ENCODE data around the gene HS6ST3. TPM values are rescaled to one million over a fixed set of nuclear protein-coding genes. Genes with fewer than 3 reads are reported as not detected.

HS6ST3 gene
- total and polyA plus RNA-seq, 2 donors from 2014 or later, result 0.47 to 1.2 TPM

DNA sequence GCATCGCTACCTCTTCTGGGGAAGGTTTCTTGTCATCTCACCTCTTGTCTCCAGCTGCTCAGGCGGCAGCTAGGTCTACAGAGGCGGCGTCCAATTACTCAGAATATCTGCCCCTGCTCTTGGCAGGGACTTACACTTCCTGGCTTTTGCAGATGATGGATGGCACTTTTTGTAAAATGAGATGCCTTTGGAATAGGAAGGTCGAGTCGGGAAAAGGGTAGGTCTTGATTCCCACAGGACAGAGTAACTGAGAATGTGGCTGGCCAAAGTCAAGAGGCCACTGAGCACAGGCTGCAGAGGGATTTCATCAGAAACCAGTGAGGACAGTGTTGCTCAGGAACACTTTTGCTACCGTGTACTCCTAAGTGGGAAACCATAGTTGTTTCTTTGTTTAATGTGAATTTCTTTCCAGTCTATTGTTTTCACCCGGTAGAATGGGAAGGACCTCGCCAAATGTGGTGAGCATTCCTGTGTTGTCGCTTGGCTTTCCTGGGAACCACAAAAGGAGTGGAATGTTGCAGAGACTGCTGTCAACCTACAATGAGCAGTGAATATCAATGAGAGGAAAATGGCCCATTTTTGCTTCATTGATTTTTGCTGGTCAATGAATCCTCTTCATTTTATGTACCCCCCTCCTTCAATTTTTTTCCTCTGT, 383.7 kb downstream of the HS6ST3 start:
- Histone ChIP-seq H3K4me3 (ENCODE audit: low read length in 3 of 3) (no peak overlapping the region), H3K9me3 (ENCODE audit: control insufficient read depth in 2 of 3, insufficient read depth in 1 of 3, low read length in 3 of 3) (no peaks in the 10 kb centered on the region), H3K27ac (ENCODE audit: low read depth in 2 of 2, low read length in 2 of 2) (no peak overlapping the region), H3K9ac (ENCODE audit: low read length in 3 of 3) (no peak overlapping the region), H3K4me1 (ENCODE audit: control insufficient read depth in 2 of 3, insufficient read depth in 2 of 3, low read depth in 1 of 3, low read length in 3 of 3) (no peaks in the 10 kb centered on the region), H3K27me3 (ENCODE audit: control insufficient read depth, insufficient read depth, low read length) (no peaks in the 10 kb centered on the region), H3K36me3 (ENCODE audit: control insufficient read depth in 2 of 3, insufficient read depth in 3 of 3, low read length in 3 of 3) (no peaks in the 10 kb centered on the region)
- FAIRE-seq (no peak), DNase-seq (peak in 2 of 5 donors; percentile 8 to 30)
- TF ChIP-seq, protein P1, sequence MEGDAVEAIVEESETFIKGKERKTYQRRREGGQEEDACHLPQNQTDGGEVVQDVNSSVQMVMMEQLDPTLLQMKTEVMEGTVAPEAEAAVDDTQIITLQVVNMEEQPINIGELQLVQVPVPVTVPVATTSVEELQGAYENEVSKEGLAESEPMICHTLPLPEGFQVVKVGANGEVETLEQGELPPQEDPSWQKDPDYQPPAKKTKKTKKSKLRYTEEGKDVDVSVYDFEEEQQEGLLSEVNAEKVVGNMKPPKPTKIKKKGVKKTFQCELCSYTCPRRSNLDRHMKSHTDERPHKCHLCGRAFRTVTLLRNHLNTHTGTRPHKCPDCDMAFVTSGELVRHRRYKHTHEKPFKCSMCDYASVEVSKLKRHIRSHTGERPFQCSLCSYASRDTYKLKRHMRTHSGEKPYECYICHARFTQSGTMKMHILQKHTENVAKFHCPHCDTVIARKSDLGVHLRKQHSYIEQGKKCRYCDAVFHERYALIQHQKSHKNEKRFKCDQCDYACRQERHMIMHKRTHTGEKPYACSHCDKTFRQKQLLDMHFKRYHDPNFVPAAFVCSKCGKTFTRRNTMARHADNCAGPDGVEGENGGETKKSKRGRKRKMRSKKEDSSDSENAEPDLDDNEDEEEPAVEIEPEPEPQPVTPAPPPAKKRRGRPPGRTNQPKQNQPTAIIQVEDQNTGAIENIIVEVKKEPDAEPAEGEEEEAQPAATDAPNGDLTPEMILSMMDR (IDR thresholded peaks at IDR 0.05; ENCODE audit: borderline replicate concordance, extremely low read depth, insufficient read depth), result no peak
- intact Hi-C loops (cut with DNase I), result no loop called here

DNA sequence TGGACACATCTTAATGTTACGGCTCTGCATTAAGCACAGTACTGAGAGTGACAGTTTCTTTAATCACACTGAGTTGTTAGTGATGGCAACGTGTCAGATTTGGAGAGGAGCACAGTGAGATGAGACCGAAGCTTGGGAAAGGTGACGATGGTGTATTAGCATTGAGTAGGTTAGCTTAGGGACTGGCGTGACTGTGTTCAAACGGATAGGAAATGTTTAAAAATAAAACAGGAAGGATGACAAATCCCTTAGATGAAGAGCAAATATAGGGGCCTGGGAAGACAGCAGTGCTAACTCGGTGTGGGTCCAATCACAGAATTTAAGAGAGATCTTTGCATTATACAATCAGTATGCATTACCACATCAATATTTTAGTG, 384.3 kb downstream of the HS6ST3 start:
- no peak for FAIRE-seq
- H3K9me3 ChIP-seq (ENCODE audit: control insufficient read depth in 2 of 3, insufficient read depth in 1 of 3, low read length in 3 of 3), result no peaks in the 10 kb centered on the region

DNA sequence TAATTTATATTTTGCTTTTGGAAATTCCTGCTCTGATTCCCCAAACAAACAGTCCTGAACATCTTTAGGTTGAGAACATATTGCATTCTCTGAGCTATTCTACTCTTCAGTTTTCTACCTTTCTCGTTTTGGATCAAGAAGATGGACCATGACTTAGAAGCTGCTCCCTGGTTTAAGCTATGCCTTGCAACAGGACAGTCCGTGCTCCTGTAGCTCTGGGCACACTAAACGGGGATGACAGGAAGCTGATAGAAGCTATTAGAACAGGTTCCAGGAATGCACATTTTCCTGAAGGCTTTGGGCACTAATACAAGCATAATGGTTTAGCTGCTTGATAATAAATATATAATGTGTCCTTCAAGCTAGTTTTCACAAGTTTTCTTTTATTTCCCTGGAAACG, 385.2 kb downstream of the HS6ST3 start:
- Histone ChIP-seq H3K4me3 (ENCODE audit: low read length in 3 of 3) (no peak overlapping the region), H3K4me1 (ENCODE audit: control insufficient read depth in 2 of 3, insufficient read depth in 2 of 3, low read depth in 1 of 3, low read length in 3 of 3) (no peaks in the 10 kb centered on the region), H3K9ac (ENCODE audit: low read length in 3 of 3) (no peak overlapping the region), H3K9me3 (ENCODE audit: control insufficient read depth in 2 of 3, insufficient read depth in 1 of 3, low read length in 3 of 3) (no peaks in the 10 kb centered on the region), H3K36me3 (ENCODE audit: control insufficient read depth in 2 of 3, insufficient read depth in 3 of 3, low read length in 3 of 3) (no peaks in the 10 kb centered on the region), H3K27ac (ENCODE audit: low read depth in 2 of 2, low read length in 2 of 2) (no peak overlapping the region), H3K27me3 (ENCODE audit: control insufficient read depth, insufficient read depth, low read length) (no peaks in the 10 kb centered on the region)
- intact Hi-C loops (cut with DNase I), result no loop called here
- TF ChIP-seq, protein P1 (IDR thresholded peaks at IDR 0.05; ENCODE audit: borderline replicate concordance, extremely low read depth, insufficient read depth), result no peak
- FAIRE-seq (no peak), DNase-seq (no peak)

More for the DNA sequence above, 384.3 kb downstream of the HS6ST3 start:
- Histone ChIP-seq H3K36me3 (ENCODE audit: control insufficient read depth in 2 of 3, insufficient read depth in 3 of 3, low read length in 3 of 3) (no peaks in the 10 kb centered on the region), H3K27me3 (ENCODE audit: control insufficient read depth, insufficient read depth, low read length) (no peaks in the 10 kb centered on the region), H3K4me1 (ENCODE audit: control insufficient read depth in 2 of 3, insufficient read depth in 2 of 3, low read depth in 1 of 3, low read length in 3 of 3) (no peaks in the 10 kb centered on the region), H3K27ac (ENCODE audit: low read depth in 2 of 2, low read length in 2 of 2) (no peak overlapping the region), H3K4me3 (ENCODE audit: low read length in 3 of 3) (no peak overlapping the region), H3K9ac (ENCODE audit: low read length in 3 of 3) (no peak overlapping the region)
- TF ChIP-seq, protein P1 (IDR thresholded peaks at IDR 0.05; ENCODE audit: borderline replicate concordance, extremely low read depth, insufficient read depth), result no peak
- DNase-seq, result no peak
- intact Hi-C loops (cut with DNase I), result no loop called here

DNA sequence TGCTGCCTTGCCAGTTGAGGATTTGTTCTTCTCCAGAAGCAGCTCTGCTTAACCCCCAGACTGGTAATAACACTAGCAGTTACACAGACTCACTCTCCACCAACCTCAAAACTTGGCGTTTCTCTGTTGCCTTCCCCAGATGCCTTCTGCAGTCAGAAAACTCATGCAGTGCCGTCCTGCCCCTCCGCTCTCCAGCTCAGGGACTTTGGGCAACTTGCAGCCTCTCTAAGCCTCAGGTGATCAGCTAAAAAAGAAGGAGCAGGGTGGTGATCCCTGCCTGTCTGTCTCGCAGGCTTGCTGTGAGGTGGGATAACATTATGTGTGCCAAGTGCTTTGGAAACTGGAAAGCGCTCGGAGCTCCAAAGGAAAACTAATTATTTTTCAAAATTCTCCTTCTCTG, 391.6 kb downstream of the HS6ST3 start:
- Histone ChIP-seq H3K27ac (ENCODE audit: low read depth in 2 of 2, low read length in 2 of 2) (no peak overlapping the region), H3K36me3 (ENCODE audit: control insufficient read depth in 2 of 3, insufficient read depth in 3 of 3, low read length in 3 of 3) (no peaks in the 10 kb centered on the region), H3K9me3 (ENCODE audit: control insufficient read depth in 2 of 3, insufficient read depth in 1 of 3, low read length in 3 of 3) (no peaks in the 10 kb centered on the region), H3K9ac (ENCODE audit: low read length in 3 of 3) (no peak overlapping the region), H3K4me3 (ENCODE audit: low read length in 3 of 3) (no peak overlapping the region), H3K27me3 (ENCODE audit: control insufficient read depth, insufficient read depth, low read length) (no peaks in the 10 kb centered on the region), H3K4me1 (ENCODE audit: control insufficient read depth in 2 of 3, insufficient read depth in 2 of 3, low read depth in 1 of 3, low read length in 3 of 3) (no peaks in the 10 kb centered on the region)
- FAIRE-seq, result no peak
- intact Hi-C loops (cut with DNase I), result no loop called here
- DNase-seq, result no peak
- TF ChIP-seq, protein P1 (IDR thresholded peaks at IDR 0.05; ENCODE audit: borderline replicate concordance, extremely low read depth, insufficient read depth), result no peak
